Activated T-helper 1 cell treated with anti-CD3 and anti-CD28 coated beads, Interleukin-12 subunit alpha, Interleukin-12 subunit beta, Interleukin-2, Interleukin-4 antibody, amounts not matched to agents 30 ng/mL and 10 ng/mL and 1 ng/mL, durations not matched to agents 14 hours and 24 hours and 36 hours (primary cell): ENCODE data around the gene ZIC2. TPM values are rescaled to one million over a fixed set of nuclear protein-coding genes. Genes with fewer than 3 reads are reported as not detected.

Source experiments
- DNase-seq: peaks from one replicate; pipeline ENCODE4 v3.0.0; 2021; ENCODE audit warnings: low spot score
- H3K27ac Mint-ChIP-seq: one replicate; pipeline ENCODE4 v1.8.0; 2021; ENCODE audit warnings: mild to moderate bottlenecking, mixed read lengths
- H3K27me3 Mint-ChIP-seq: one replicate; pipeline ENCODE4 v1.8.0; 2022; ENCODE audit warnings: mild to moderate bottlenecking, moderate library complexity, mixed read lengths; ENCODE audit not compliant: insufficient read depth
- H3K36me3 Mint-ChIP-seq: one replicate; pipeline ENCODE4 v1.8.0; 2021; ENCODE audit warnings: low read depth, mixed read lengths
- H3K4me1 Mint-ChIP-seq: one replicate; pipeline ENCODE4 v1.8.0; 2021; ENCODE audit warnings: low read depth, mixed read lengths
- H3K4me3 Mint-ChIP-seq: one replicate; pipeline ENCODE4 v1.8.0; 2021; ENCODE audit warnings: mild to moderate bottlenecking, moderate library complexity, mixed read lengths
- H3K9me3 Mint-ChIP-seq: one replicate; pipeline ENCODE4 v1.8.0; 2021; ENCODE audit warnings: mixed read lengths
- intact Hi-C: fragments of 100-400 bp; cut with micrococcal nuclease; formaldehyde crosslinking; loops from one replicate; pipeline ENCODE4 v1.15.1; 2024
- total RNA-seq: library from RNA; stranded (reverse); gene quantifications from 2 replicates; pipeline ENCODE4 v1.2.3, GENCODE V29; 2022

Gene ZIC2
- total RNA-seq, 1 donor from 2014 or later: 0.08 TPM

DNA sequence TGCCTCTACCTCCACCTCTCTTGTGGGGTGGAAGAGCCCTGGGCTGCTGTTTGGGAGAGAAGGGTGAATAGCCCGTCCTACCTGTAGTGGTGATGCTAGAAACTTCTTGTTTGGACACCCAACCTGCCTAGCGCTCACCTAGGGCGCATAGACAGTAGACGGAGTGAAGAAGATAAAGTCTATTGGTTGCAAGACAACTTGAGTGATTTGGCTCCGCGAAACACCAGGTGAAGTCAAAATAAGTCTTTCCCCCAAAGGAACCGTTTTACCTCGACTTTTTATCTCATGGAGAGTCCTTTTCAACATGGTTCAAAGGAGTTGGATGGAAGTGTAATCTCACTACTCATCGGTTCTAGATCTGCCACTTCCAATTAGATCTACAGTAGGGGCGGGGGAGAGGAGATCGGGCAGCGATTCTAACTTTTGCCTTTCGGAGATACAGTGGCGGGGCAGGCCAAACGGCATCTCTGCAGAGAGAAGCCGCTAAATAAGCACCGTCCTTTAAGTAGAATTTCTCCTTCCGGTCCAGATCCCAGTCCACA is 9.3 kb upstream of the ZIC2 start:
- Mint-ChIP-seq H3K4me3 (peak overlapping the region; percentile 13), H3K9me3 (peaks cover 17% of the 10 kb centered on the region), H3K27ac (peak overlapping the region; percentile 50), H3K4me1 (peaks cover 16% of the 10 kb centered on the region), H3K27me3 (peaks cover 68% of the 10 kb centered on the region), H3K36me3 (peaks cover 4% of the 10 kb centered on the region)
- intact Hi-C loops: no loop called here
- DNase-seq: no peak

DNA sequence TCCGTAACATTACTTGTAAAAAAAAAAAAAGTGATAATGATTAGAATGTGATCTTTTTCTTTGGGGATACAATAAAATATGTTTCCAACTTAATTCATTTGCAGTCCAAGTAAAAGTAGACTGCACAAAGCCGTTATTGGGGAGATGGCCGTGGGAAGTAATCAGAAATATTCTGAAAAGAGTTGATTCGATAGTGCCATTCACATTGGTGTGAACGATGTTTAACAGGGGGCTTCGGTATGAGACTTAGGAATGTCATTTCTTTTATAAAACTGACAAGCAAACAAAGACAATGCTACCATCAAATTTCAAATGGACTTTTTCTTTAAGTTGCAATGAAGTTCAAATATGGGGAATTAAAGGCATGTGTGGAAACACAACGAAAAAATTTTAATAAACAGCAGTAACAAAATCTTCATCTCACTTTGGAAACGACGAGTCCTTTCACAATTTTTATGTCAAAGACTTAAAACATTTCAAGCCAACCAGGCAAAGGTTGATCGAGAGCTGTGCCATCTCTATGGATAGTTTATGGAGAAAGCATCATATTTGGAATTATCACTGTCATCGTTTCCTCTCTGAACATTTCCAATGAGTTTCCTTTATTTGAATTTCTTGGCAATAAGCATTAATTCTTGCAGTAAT is 8.3 kb upstream of the ZIC2 start:
- no peak for DNase-seq
- peak overlapping the region; percentile 50 for H3K27ac Mint-ChIP-seq
- peaks cover 11% of the 10 kb centered on the region for H3K4me1 Mint-ChIP-seq
- peaks cover 2% of the 10 kb centered on the region for H3K36me3 Mint-ChIP-seq
- peaks cover 17% of the 10 kb centered on the region for H3K9me3 Mint-ChIP-seq
- intact Hi-C loops: no loop called here
- no peak overlapping the region for H3K4me3 Mint-ChIP-seq
- H3K27me3 Mint-ChIP-seq: peaks cover 71% of the 10 kb centered on the region

DNA sequence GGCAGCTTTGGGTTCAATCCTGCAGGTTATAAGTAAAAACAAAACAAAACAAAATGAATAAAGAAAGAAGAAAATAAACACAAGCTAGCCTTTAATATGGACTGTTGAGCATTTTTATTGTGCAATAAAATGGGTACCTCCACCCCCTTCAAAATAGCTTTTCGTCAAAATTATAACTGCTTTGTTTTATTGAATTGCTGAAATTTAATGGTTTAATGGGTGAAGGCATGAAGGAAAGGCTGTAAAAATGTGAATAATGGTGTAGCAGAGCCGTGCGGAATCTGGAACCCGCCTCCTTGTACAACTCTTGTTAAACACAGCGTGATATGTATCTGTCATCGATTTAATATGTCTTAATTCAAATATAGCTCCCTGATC is 7.8 kb upstream of the ZIC2 start:
- Mint-ChIP-seq H3K36me3 (peaks cover 2% of the 10 kb centered on the region), H3K4me3 (no peak overlapping the region), H3K9me3 (peaks cover 17% of the 10 kb centered on the region), H3K4me1 (peaks cover 14% of the 10 kb centered on the region), H3K27ac (no peak overlapping the region), H3K27me3 (peaks cover 74% of the 10 kb centered on the region)
- intact Hi-C loops: loop anchor here (1.0 kb wide), 1 partner anchor 13 kb away; no protein-coding TSS in a partner anchor
- no peak for DNase-seq

DNA sequence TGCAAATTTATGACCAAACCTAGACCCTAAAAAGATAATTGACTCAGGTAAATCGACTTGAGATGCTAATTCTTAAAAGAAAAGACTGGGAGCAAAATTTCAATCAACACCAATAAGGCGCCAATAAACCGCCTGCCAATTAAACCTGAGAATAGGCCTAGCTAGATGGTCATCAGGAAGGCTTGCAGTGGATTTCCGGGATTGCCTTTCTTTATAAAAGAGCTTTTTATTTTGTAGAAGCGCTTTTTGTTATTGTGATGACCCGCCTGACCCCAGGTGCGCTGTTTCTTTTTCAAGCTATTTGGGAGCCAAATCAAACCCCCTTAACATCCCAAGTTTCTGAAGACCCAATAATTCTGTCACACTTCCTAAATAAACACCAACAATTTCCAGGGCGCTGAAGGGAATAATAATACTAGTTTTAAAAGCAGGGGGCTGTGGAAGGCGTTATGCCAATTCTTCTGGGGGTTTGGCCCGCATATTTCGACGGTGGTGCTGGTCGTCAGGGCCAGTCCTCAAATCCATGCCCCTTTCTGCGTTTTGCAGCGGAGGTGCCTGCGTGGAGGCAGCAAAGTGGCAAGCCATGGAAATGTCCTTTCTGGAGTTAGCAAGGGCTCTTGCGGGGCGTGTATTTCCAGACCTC is 7.2 kb upstream of the ZIC2 start:
- Mint-ChIP-seq H3K4me1 (peaks cover 13% of the 10 kb centered on the region), H3K27ac (no peak overlapping the region), H3K36me3 (no peaks in the 10 kb centered on the region), H3K9me3 (peaks cover 17% of the 10 kb centered on the region), H3K27me3 (peaks cover 74% of the 10 kb centered on the region), H3K4me3 (no peak overlapping the region)
- DNase-seq: no peak
- intact Hi-C loops: loop anchor here (1.0 kb wide), 1 partner anchor 12 kb away; no protein-coding TSS in a partner anchor

DNA sequence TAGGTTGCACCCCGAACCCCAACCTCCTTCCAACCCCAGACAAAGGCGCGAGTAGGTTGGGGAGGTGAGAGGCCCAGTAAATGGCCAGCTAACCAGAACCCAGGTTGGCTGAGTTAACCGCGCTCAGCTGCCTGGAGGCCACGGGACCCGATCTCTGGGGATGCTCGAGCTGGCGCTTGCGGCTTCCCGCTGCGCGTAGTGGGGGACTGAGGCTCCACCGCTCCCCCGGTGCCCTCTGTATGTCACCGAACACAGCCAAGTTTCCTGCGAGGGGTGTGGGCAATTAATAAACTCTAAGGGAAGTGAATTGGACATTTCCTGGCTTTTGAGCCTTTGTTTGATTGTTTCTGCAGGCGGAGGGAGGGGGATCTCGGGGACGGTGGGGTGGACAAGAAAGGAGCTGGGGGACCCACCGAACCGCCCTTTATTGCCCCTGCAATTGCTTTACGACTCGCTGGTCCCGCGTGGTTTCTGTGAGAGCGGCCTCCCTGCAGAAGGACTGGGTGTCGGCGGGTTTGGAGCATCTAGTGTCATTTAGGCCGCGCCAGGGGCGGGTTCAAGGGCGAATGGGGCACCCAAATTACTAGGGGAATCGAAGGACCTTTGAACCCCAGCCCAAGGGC is 6.5 kb upstream of the ZIC2 start:
- H3K27ac Mint-ChIP-seq: no peak overlapping the region
- peaks cover 17% of the 10 kb centered on the region for H3K9me3 Mint-ChIP-seq
- peaks cover 13% of the 10 kb centered on the region for H3K4me1 Mint-ChIP-seq
- peaks cover 74% of the 10 kb centered on the region for H3K27me3 Mint-ChIP-seq
- no peak overlapping the region for H3K4me3 Mint-ChIP-seq
- H3K36me3 Mint-ChIP-seq: no peaks in the 10 kb centered on the region
- no peak for DNase-seq
- intact Hi-C loops: loop anchor here (1.0 to 5.0 kb wide), 2 partner anchors 11 to 318 kb away; no protein-coding TSS in a partner anchor

DNA sequence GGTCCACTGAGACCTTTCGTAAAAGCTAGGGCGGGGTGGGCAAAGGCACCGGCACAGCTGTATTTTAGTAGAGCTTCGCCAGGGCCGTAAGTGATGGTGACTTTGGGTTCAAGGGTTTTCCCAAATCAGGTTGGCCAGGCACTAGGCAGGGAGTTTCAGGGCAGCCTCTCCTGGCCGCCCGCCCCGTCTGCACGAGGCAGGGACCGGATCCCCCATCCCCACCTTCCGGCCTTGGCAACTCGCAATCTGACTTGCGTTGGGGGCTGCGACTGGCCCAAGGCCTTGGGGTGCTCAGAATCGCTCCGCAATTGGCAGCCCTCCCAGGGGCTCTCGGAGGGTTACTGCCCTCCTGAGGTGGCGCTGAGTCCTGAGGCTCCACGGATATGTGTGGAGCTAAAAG is 6.0 kb upstream of the ZIC2 start:
- DNase-seq: no peak
- Mint-ChIP-seq H3K4me1 (peaks cover 13% of the 10 kb centered on the region), H3K4me3 (no peak overlapping the region), H3K27ac (no peak overlapping the region), H3K9me3 (peaks cover 17% of the 10 kb centered on the region), H3K36me3 (no peaks in the 10 kb centered on the region), H3K27me3 (peaks cover 73% of the 10 kb centered on the region)
- intact Hi-C loops: loop anchor here (2.0 to 5.0 kb wide), 2 partner anchors 19 to 318 kb away; no protein-coding TSS in a partner anchor

DNA sequence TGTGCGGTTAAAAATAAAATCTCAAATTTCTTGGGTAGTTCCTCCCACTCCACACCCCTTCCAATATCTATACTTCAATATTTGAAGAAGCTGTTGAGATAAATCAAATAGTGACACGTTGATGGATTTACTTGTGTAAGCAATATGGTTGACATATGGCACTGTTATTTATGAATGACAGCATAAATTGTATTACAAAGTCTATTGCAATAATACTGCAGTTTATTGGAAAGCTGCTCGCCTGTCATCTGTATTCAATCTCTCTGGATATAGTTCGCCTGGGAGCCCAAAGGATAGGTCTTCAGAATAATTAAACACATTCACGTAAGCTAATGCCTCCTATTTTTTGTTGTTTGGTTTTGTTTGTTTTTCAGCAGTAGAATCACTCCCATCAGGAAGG is 5.0 kb upstream of the ZIC2 start:
- DNase-seq: no peak
- H3K36me3 Mint-ChIP-seq: no peaks in the 10 kb centered on the region
- peaks cover 73% of the 10 kb centered on the region for H3K27me3 Mint-ChIP-seq
- H3K27ac Mint-ChIP-seq: no peak overlapping the region
- no peak overlapping the region for H3K4me3 Mint-ChIP-seq
- H3K4me1 Mint-ChIP-seq: peaks cover 13% of the 10 kb centered on the region
- intact Hi-C loops: loop anchor here (2.0 to 5.0 kb wide), 2 partner anchors 18 to 319 kb away; no protein-coding TSS in a partner anchor
- peaks cover 17% of the 10 kb centered on the region for H3K9me3 Mint-ChIP-seq

DNA sequence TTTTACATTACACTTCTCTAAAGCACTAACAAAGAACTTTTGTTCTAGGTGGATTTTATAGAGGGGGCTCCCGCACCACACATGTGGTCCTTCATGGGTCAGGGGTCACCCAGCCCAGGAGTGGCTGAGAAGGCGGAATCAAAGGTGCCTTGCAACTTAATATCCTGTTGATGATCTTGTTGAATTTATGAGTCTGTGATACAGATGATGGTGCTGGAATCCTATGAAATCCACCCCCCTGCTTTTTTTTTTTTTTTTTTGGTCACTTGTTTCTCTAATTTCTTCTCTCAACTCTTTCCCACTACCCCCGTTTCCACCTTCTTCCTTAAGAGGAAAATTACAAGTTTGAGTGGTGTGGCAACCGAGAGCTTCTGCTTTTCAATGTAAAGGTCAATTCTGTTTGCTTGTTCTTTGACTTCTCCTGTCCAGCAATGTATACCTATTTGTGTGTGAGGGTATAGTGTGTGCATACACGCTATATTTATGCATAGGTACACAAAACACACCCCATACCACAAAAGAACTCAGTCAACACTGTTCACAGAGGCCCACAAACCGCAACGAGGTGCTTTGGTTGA is 4.2 kb upstream of the ZIC2 start:
- Mint-ChIP-seq H3K36me3 (no peaks in the 10 kb centered on the region), H3K27me3 (peaks cover 67% of the 10 kb centered on the region), H3K27ac (peak overlapping the region; percentile 29), H3K9me3 (peaks cover 13% of the 10 kb centered on the region), H3K4me1 (peaks cover 8% of the 10 kb centered on the region), H3K4me3 (no peak overlapping the region)
- intact Hi-C loops: loop anchor here (2.0 to 5.0 kb wide), 2 partner anchors 17 to 320 kb away; no protein-coding TSS in a partner anchor
- DNase-seq: no peak

DNA sequence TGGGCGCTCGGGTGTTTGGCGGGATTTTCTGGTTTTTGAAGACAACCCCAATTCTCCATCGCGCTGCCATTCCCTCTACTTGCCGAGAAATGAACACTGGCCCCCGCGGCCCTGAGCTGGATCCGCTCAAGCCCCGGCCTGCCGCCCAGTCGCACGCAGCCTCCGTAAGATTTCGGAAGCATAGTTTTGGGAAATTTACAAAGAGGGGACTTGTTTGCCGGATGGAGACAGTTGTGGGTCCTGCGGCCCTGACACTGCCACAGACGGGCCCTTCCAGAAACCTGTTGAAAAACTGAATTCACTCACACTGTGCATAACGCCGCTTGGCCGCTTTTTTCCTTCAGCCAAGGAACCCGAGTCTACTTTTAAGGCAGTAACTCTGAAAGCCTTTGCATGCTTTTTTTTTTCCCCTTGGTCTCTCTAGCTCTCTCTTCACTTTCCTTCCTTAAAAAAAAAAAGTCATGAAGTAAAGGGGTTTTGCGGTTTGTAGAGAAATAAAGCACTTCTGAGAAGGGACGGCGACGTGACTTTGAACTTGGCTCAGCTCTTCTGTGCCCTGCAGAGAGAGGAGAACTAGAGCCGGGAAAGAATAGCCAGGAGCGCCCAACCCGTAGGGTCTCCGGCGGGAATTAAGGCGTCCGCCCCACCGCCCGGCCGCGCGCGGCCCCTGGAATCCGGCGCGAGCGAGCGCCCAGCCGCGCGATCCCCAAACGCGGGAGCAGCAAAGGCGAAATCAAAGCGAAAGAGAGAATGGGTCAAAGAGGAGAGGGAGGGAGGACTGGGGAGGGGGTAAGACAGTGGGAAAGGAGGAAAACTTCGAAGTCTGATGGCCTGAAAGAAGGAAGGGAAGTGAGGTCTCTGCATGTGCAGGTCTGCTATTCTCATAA is 3.4 kb upstream of the ZIC2 start:
- DNase-seq: no peak
- Mint-ChIP-seq H3K9me3 (peaks cover 10% of the 10 kb centered on the region), H3K4me3 (no peak overlapping the region)

DNA sequence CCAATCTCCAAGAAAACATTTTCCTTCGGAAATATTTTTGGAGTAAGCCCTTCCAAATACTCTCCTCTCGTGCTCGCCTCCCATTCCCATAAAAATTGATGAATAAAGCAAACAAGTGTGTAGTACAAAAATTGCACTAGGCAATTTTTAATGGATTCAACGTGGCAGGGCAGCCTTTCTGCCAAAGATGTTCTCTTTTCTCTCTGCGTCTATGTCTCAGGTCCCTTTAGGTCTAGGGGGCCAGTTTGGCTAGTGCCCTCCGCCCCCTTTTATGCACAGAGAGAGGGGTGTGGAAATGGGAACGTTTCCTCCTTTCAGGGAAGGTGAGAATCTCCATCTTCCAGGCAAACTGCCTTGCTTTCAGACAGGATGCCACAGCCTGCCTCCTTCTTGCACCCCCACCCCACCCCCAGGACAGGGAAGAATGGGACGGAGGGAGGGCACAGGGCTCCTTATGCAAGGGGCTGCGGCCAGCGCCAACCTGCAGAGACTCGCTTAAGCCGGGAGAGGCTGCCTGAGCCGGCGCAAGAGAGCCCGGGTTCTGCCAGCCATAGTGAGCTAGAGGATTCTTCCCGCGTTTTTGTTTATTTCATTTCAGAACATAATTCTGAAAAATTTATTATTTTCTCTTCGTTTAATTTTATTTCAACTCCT is 2.7 kb upstream of the ZIC2 start:
- H3K27me3 Mint-ChIP-seq: peaks cover 68% of the 10 kb centered on the region
- H3K4me3 Mint-ChIP-seq: no peak overlapping the region
- intact Hi-C loops: loop anchor here (5.0 kb wide), 1 partner anchor 322 kb away; no protein-coding TSS in a partner anchor
- peaks cover 16% of the 10 kb centered on the region for H3K4me1 Mint-ChIP-seq
- no peak for DNase-seq
- H3K36me3 Mint-ChIP-seq: no peaks in the 10 kb centered on the region
- peaks cover 4% of the 10 kb centered on the region for H3K9me3 Mint-ChIP-seq
- H3K27ac Mint-ChIP-seq: peak overlapping the region; percentile 44

More for the DNA sequence above, 3.4 kb upstream of the ZIC2 start:
- intact Hi-C loops: loop anchor here (2.0 to 5.0 kb wide), 2 partner anchors 17 to 321 kb away; no protein-coding TSS in a partner anchor
- Mint-ChIP-seq H3K27ac (peak overlapping the region; percentile 44), H3K27me3 (peaks cover 68% of the 10 kb centered on the region), H3K36me3 (no peaks in the 10 kb centered on the region), H3K4me1 (peaks cover 12% of the 10 kb centered on the region)

DNA sequence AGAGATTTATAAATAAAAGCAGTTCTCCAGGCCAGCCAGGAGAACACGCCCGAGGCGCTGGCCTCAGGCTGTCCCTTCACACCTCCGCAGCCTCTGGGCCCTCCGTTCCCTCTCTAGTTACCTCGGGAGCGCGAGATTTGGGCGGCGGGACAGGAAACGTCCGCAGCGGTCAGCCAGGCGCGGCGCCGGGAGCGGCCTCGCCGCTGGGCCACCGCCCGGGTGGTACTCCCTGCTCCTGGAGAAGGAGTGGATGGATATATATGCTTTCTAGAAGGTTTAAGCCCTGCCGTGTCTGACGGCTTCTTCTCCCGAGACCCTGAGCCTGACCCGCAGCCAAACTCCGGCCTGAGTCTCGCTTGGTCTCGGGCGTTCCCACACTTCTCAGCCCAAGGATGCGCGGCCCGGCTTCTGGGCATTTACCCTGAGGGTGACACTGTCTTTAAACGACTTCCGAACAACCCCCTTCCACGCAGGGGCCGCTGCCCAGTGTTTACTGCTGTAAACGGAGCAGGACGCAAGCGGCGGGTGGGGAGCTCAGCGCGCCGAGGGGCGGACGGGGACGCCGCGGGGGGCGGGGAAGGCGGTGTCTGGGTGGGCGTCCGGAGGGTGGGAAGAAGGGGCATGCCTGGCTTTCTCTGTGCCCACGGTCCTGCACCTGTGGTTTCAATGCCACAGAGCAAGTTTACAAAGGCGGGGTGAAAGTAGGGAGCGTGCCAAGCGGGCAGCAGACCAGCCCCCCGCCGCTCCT is 2.0 kb upstream of the ZIC2 start:
- intact Hi-C loops: loop anchor here (5.0 kb wide), 1 partner anchor 322 kb away; no protein-coding TSS in a partner anchor
- Mint-ChIP-seq H3K27ac (no peak overlapping the region), H3K4me3 (no peak overlapping the region), H3K4me1 (peaks cover 16% of the 10 kb centered on the region), H3K27me3 (peaks cover 67% of the 10 kb centered on the region), H3K36me3 (no peaks in the 10 kb centered on the region), H3K9me3 (peaks cover 4% of the 10 kb centered on the region)
- no peak for DNase-seq
